Measurements from ENCODE around the gene RBM18.

Gene RBM18

GRCh38 chr9:122227575-122227900 lies 37.1 kb downstream of the RBM18 start:
- Histone ChIP-seq H3K9me3 (ENCODE audit: control insufficient read depth, low read length) (no peaks in the 10 kb centered on the region), H3K36me3 (ENCODE audit: control insufficient read depth, insufficient read depth, low read length) (no peaks in the 10 kb centered on the region), H3K27me3 (ENCODE audit: control insufficient read depth, insufficient read depth, low read length) (peaks cover 85% of the 10 kb centered on the region), H3K4me3 (ENCODE audit: low read length) (no peak overlapping the region), H3K4me1 (ENCODE audit: control insufficient read depth, insufficient read depth, low read length) (peaks cover 15% of the 10 kb centered on the region), H3K9ac (ENCODE audit: low read length) (no peak overlapping the region)

- peaks cover 15% of the 10 kb centered on the region for H3K4me1 ChIP-seq (ENCODE audit: control insufficient read depth, insufficient read depth, low read length)
- no peaks in the 10 kb centered on the region for H3K9me3 ChIP-seq (ENCODE audit: control insufficient read depth, low read length)
- H3K36me3 ChIP-seq (ENCODE audit: control insufficient read depth, insufficient read depth, low read length) = no peaks in the 10 kb centered on the region
- no peak overlapping the region for H3K9ac ChIP-seq (ENCODE audit: low read length)
- no peak overlapping the region for H3K4me3 ChIP-seq (ENCODE audit: low read length)
- H3K27me3 ChIP-seq (ENCODE audit: control insufficient read depth, insufficient read depth, low read length) = peaks cover 90% of the 10 kb centered on the region
Observed at GRCh38 chr9:122226758-122227574, 37.7 kb downstream of the RBM18 start.

- Histone ChIP-seq H3K27me3 (ENCODE audit: control insufficient read depth, insufficient read depth, low read length) (peaks cover 96% of the 10 kb centered on the region), H3K4me1 (ENCODE audit: control insufficient read depth, insufficient read depth, low read length) (peaks cover 15% of the 10 kb centered on the region), H3K9ac (ENCODE audit: low read length) (no peak overlapping the region), H3K36me3 (ENCODE audit: control insufficient read depth, insufficient read depth, low read length) (no peaks in the 10 kb centered on the region), H3K9me3 (ENCODE audit: control insufficient read depth, low read length) (no peaks in the 10 kb centered on the region), H3K4me3 (ENCODE audit: low read length) (no peak overlapping the region)
Observed at GRCh38 chr9:122226142-122226757, 38.4 kb downstream of the RBM18 start.

DNA sequence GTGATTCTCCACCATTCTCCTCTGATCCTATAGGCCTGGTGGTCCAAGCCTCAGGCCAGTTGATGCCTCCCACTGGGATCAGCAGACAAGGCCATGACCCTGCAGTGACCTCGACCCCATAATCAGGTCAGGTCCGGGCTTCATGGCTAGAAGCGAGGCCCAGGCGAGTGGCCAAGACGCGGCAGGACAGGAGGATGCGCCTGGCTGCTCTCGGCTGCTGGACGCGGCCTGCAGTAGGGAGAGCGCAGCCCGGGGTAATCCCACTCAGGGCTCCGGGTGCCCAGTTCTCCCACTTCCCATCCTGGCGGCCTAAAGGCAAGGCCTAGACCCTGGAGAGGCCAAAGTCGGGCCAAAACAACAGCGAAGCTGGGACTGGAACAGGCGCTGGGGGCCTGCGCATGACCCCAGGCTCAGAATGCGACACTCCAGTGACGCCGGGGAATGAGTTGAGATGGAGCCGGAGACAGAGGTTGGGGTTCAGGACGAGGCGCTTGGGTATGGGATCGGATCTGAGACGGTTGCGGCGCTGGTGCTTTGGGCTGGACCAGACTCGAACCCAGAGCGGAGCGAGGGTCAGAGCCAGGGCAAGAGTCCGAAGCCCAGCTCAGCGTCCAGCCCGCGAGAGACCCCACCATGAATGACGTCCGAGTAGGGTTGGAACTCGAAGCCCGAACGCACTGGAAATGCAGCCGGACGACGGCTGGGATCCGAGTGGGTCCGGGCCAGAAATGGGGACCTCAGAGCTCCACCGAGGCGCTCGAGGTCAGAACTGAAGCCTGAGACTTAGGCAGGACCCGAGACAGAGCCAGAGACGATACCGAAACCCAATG lies 39.1 kb downstream of the RBM18 start:
- no peak overlapping the region for H3K9ac ChIP-seq (ENCODE audit: low read length)
- peaks cover 96% of the 10 kb centered on the region for H3K27me3 ChIP-seq (ENCODE audit: control insufficient read depth, insufficient read depth, low read length)
- H3K4me1 ChIP-seq (ENCODE audit: control insufficient read depth, insufficient read depth, low read length) = peaks cover 16% of the 10 kb centered on the region
- no peaks in the 10 kb centered on the region for H3K9me3 ChIP-seq (ENCODE audit: control insufficient read depth, low read length)
- no peak overlapping the region for H3K4me3 ChIP-seq (ENCODE audit: low read length)
- no peaks in the 10 kb centered on the region for H3K36me3 ChIP-seq (ENCODE audit: control insufficient read depth, insufficient read depth, low read length)

- H3K9ac ChIP-seq (ENCODE audit: low read length) = no peak overlapping the region
- no peaks in the 10 kb centered on the region for H3K36me3 ChIP-seq (ENCODE audit: control insufficient read depth, insufficient read depth, low read length)
- peaks cover 98% of the 10 kb centered on the region for H3K27me3 ChIP-seq (ENCODE audit: control insufficient read depth, insufficient read depth, low read length)
- peaks cover 35% of the 10 kb centered on the region for H3K4me1 ChIP-seq (ENCODE audit: control insufficient read depth, insufficient read depth, low read length)
- H3K4me3 ChIP-seq (ENCODE audit: low read length) = no peak overlapping the region
- H3K9me3 ChIP-seq (ENCODE audit: control insufficient read depth, low read length) = no peaks in the 10 kb centered on the region
Observed at GRCh38 chr9:122223435-122223834, 41.2 kb downstream of the RBM18 start.

DNA sequence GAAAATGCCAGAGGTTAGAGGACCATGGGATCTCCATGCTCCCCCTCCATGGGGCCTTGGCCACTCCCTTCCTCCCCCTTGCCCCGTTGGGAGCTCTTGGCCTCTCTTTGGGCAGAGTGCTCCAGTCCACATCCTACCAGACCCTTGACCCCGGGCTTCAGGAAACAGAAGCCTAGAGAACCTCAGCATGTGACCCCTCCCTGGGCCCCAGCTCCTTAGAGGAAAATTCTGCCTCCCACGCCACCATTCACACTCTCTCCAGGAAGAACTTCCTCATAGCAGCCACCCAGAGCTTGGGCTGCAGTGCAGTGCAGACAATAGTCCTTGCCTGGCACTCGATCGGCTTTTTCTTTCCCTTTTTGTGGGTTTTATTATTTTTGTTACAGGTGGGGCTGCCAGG lies 41.8 kb downstream of the RBM18 start:
- H3K27me3 ChIP-seq (ENCODE audit: control insufficient read depth, insufficient read depth, low read length) = peaks cover 100% of the 10 kb centered on the region
- H3K36me3 ChIP-seq (ENCODE audit: control insufficient read depth, insufficient read depth, low read length) = no peaks in the 10 kb centered on the region
- H3K9ac ChIP-seq (ENCODE audit: low read length) = no peak overlapping the region
- H3K4me1 ChIP-seq (ENCODE audit: control insufficient read depth, insufficient read depth, low read length) = peaks cover 32% of the 10 kb centered on the region
- no peaks in the 10 kb centered on the region for H3K9me3 ChIP-seq (ENCODE audit: control insufficient read depth, low read length)
- H3K4me3 ChIP-seq (ENCODE audit: low read length) = no peak overlapping the region

DNA sequence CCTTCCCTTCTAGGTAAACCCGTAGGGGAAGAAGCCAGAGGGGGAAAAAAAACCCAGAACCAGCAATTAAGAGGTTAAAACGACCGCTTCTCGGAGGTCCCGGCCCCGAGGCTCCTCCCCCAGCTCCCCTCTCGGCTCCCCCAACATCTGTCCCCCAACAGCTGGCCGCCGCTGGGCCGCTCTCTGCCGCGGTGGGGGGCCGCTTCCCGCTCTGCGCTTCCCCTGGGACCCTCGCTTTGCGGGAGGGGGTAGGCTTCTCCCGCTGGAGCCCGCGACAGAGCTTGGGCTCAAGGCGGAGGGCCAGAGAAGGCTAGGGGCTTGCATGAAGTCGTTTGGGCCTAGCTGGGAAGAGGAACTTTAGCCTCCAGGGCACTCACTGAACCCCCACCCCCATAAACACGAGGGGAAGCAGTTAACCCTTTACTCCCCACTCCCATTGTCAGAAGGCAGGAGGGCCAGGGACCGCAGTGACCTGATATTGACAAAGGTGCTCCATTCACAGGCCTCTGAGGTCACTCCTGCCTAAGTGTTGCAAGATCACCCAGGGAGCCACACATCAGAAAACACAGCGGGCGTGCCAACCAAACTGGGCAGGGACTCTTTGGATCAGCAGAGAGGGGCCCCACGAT lies 43.3 kb downstream of the RBM18 start:
- H3K36me3 ChIP-seq (ENCODE audit: control insufficient read depth, insufficient read depth, low read length) = no peaks in the 10 kb centered on the region
- no peak overlapping the region for H3K4me3 ChIP-seq (ENCODE audit: low read length)
- H3K4me1 ChIP-seq (ENCODE audit: control insufficient read depth, insufficient read depth, low read length) = peaks cover 27% of the 10 kb centered on the region
- H3K9me3 ChIP-seq (ENCODE audit: control insufficient read depth, low read length) = no peaks in the 10 kb centered on the region
- no peak overlapping the region for H3K9ac ChIP-seq (ENCODE audit: low read length)
- peaks cover 98% of the 10 kb centered on the region for H3K27me3 ChIP-seq (ENCODE audit: control insufficient read depth, insufficient read depth, low read length)

GRCh38 chr9:122220673-122221182 lies 43.9 kb downstream of the RBM18 start:
- Histone ChIP-seq H3K4me3 (ENCODE audit: low read length) (no peak overlapping the region), H3K36me3 (ENCODE audit: control insufficient read depth, insufficient read depth, low read length) (no peaks in the 10 kb centered on the region), H3K9ac (ENCODE audit: low read length) (no peak overlapping the region), H3K9me3 (ENCODE audit: control insufficient read depth, low read length) (no peaks in the 10 kb centered on the region), H3K4me1 (ENCODE audit: control insufficient read depth, insufficient read depth, low read length) (peaks cover 21% of the 10 kb centered on the region), H3K27me3 (ENCODE audit: control insufficient read depth, insufficient read depth, low read length) (peaks cover 98% of the 10 kb centered on the region)

- H3K27me3 ChIP-seq (ENCODE audit: control insufficient read depth, insufficient read depth, low read length) = peaks cover 98% of the 10 kb centered on the region
Observed at GRCh38 chr9:122219856-122220672, 44.6 kb downstream of the RBM18 start.

DNA sequence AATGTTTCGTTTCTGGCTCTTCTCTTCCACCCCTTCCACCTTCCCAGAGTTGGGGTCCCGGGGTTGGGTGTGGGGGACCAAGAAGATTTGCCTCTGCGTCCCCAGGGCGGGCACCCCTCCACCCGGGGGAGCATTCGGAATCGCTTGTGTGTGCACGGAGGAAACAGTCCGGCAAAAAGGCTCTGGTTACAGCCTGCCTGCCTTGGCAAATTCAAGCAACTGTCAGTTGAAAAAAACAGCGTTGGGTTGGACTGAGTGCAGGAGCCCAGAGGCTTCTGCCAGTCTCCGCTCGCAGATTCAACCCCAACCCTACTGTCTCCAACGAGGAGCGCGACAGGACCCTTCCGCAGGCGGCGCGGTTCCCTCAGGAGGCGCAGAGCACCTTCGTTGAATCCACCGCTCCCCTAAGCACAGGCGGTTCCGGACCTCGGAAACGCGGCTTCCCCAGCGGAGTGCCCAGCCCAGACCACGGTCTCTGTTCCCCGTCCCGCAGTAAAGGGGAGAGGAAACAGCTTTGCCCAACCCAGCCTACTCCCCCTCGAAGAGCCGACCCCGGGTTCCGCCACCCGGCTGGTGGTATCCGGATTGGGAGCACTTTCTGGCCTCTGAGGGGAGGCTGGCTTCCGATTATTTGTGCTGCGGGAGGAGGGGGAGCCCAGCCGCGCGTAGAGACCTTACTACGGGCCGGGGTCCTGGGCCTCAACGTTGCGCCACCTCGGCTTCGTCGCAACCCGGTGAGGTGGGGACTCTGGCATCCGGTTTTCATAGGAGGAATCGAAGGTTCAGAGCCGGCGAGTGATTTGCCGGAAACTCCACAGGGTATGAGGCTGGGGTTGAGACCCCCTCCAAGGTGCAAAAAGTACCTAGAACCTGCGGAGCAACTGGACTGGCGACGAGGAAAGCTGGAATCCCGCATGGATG lies 45.4 kb downstream of the RBM18 start:
- no peak overlapping the region for H3K9ac ChIP-seq (ENCODE audit: low read length)
- peaks cover 95% of the 10 kb centered on the region for H3K27me3 ChIP-seq (ENCODE audit: control insufficient read depth, insufficient read depth, low read length)
- H3K4me3 ChIP-seq (ENCODE audit: low read length) = no peak overlapping the region
- peaks cover 21% of the 10 kb centered on the region for H3K4me1 ChIP-seq (ENCODE audit: control insufficient read depth, insufficient read depth, low read length)
- no peaks in the 10 kb centered on the region for H3K36me3 ChIP-seq (ENCODE audit: control insufficient read depth, insufficient read depth, low read length)
- no peaks in the 10 kb centered on the region for H3K9me3 ChIP-seq (ENCODE audit: control insufficient read depth, low read length)

More at GRCh38 chr9:122219856-122220672, 44.6 kb downstream of the RBM18 start:
- H3K9me3 ChIP-seq (ENCODE audit: control insufficient read depth, low read length) = no peaks in the 10 kb centered on the region
- H3K36me3 ChIP-seq (ENCODE audit: control insufficient read depth, insufficient read depth, low read length) = no peaks in the 10 kb centered on the region
- H3K4me1 ChIP-seq (ENCODE audit: control insufficient read depth, insufficient read depth, low read length) = peaks cover 21% of the 10 kb centered on the region
- no peak overlapping the region for H3K4me3 ChIP-seq (ENCODE audit: low read length)
- H3K9ac ChIP-seq (ENCODE audit: low read length) = no peak overlapping the region

Measured in mucosa of stomach (tissue), 1 donor.